ENCODE measurements around the gene RPS6KA2.
A peak's percentile ranks its signal among the peaks of the same experiment; 100 is the strongest.

The RPS6KA2 gene

GRCh38 chr6:166627033-166627874, at the start of gene RPS6KA2:
Gene RPS6KA2 (minus strand): TSS chr6:166627251. CDS start chr6:166627019, 232 bp downstream.
- DNase-seq, result peak; percentile 100

GRCh38 chr6:166676270-166676860, 49.3 kb upstream of the RPS6KA2 start:
- DNase-seq, result no peak

DNA sequence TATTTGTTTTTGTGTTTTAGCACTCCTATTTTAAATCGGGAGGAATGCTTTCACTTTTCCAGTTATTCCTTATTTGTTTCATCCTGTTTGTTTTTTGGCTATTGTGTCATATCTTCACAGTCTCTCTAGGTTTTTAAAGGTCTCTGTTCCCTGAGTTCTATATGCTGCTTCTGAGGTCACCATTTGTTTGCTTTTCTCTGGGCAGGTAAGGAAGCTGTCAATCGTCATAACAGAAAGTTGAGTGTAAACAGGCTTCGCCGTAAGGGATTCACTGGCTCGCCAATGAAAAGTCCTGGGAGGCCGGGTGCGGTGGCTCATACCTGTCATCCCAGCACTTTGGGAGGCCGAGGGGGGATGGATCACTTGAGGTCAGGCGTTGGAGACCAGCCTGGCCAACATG, 48.7 kb upstream of the RPS6KA2 start:
- no peak for DNase-seq

- DNase-seq, result no peak
These were observed 46.3 kb upstream of the RPS6KA2 start for GRCh38 chr6:166673309-166673708.

DNA sequence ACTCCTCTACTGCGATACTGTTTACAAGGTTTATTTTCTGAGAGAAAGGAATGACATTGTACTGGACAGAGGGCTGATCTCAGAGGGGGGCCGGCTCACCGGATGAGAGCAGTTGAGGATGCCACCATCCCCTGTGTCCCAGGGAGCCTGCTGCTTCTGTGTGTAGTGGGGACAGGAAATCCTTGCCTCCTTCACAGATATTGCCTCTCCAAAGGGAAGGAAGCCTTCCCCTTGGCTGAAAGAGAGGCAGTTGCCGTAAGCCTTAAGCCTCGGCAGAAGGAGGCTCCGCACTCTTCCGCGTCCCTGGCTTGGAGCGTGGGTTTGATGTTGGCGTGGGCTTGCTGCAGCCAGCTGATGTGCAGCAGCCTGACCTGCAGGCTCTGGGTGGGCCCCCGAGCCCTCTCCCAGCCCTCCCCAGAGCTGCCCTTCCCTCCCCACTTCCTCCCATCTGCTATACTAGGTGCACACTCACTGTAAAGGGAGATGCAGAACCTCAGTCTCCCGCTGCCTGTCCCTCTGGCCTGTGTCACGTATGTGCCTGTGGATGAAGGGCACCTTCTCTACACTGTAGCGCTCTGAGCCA, 45.7 kb upstream of the RPS6KA2 start:
- DNase-seq, result no peak

GRCh38 chr6:166672146-166672545, 45.1 kb upstream of the RPS6KA2 start:
- DNase-seq, result no peak

GRCh38 chr6:166671434-166672081, 44.5 kb upstream of the RPS6KA2 start:
- no peak for DNase-seq

DNA sequence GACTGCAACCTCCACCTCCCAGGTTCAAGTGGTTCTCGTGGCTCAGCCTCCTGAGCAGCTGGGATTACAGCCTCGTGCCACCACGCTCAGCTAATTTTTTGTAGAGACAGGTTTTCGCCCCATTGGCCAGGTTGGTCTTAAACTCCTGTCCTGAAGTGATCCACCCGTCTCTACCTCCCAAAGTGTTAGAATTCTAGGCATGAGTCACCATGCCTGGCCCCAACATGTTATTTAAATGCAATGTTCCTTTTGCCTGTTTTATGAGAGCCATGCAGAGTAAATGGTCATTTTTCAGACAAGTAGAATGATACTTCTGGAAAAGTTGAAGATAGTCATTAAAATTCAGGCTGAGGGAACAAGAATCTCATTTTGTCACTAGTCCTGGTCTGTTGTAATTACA, 43.8 kb upstream of the RPS6KA2 start:
- no peak for DNase-seq

- no peak for DNase-seq
These were observed 43.0 kb upstream of the RPS6KA2 start for GRCh38 chr6:166670013-166670412.

DNA sequence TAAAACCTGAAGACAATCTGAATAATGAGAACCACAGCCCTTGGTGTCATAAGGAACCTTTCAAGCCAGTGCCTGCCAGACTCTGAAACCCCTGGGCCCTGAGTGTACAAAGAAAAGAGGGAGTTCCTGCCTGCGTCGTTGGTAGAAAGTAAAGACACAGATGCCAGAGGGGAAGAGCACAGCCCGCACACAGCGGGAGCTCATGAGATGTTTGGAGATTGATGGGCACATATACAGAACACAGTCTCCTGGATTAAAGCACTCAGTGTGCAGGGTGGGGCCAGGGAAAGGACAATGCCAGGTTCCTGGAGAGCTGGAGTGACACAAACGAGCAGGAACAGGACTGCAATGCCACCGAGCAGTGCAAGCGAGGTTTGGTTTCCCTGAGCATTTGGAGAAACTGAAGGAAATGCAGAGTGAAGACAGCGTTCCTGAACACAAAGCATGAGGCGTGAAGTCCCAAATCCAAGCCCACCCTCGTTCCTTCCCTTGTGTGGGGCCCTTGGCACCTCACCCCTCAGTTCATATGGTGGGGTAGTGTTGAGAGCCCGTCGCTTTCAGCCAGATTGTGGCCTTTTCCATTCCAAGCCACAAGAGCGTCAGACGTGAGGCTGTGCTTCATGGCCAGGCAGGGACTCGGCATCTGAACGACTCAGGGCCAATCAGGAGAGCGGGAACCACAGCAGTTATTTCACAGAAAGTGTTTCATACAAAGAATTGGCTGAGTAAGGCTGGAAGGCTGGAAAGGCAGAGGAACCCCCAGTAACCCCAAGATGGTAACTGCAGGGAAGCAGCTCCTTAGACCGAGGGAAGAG, 41.0 kb upstream of the RPS6KA2 start:
- DNase-seq, result no peak

GRCh38 chr6:166664135-166664534, 37.1 kb upstream of the RPS6KA2 start:
- DNase-seq, result no peak

GRCh38 chr6:166663568-166663967, 36.5 kb upstream of the RPS6KA2 start:
- no peak for DNase-seq

- DNase-seq, result no peak
These were observed 35.6 kb upstream of the RPS6KA2 start for GRCh38 chr6:166662690-166663089.

- no peak for DNase-seq
These were observed 34.5 kb upstream of the RPS6KA2 start for GRCh38 chr6:166661327-166662085.

- no peak for DNase-seq
These were observed 33.2 kb upstream of the RPS6KA2 start for GRCh38 chr6:166660157-166660688.

- DNase-seq, result no peak
These were observed 32.5 kb upstream of the RPS6KA2 start for GRCh38 chr6:166659581-166659980.

- DNase-seq, result no peak
These were observed 31.7 kb upstream of the RPS6KA2 start for GRCh38 chr6:166658792-166659150.

GRCh38 chr6:166658115-166658791, 31.2 kb upstream of the RPS6KA2 start:
- DNase-seq, result no peak

- no peak for DNase-seq
These were observed 30.5 kb upstream of the RPS6KA2 start for GRCh38 chr6:166657531-166657930.

DNA sequence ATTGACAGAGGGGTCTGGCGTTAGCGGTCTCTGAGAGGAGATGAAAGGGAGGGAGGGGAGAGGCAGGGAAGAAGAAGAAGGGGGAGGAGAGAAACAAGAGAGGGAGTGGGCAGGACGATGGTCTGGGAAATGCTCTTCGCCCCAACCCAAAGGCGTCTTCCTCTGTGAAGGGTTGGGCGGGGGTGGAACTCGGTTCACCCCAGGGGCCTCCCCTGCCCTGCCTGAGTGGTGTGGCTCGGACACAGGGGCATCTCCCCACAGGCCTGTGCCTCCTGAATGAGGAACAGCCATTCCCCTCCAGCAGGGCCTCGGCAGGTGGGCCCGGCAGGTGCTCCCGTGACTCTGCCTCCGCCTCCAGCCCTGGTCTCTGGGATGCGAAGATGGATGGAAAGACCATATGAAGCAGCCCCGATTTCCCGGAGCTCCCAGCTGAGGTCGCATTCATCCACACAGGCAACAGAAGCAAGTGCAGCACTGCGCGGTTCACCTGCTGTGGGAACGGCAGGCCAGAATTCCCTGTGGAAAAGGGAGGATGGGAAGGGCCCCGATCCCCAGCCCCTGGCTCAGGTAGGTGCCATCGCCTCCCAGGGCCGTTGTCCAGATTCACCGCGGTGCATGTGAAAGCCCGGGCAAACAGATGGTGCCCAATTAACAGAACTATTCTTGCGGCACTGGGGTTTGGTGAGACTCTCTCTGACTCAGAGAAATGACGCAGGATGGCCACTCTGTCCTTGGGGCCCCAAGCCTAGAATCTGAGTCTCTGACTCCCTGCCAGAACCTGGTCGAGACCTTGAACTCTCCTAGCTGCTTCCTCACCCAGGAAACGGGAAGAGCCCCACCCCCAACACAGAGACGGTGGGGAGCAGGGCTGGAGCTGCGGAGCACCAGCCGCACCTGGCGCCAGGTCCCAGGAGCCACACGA, 29.4 kb upstream of the RPS6KA2 start:
- DNase-seq, result no peak

All from left hindlimb (tissue), 1 donor.